HG02970 (cell line): ENCODE data around the gene ARVCF.

ENCODE experiments used
- ATAC-seq: cut with Tn5 transposase; IDR thresholded peaks from one replicate; pipeline ENCODE4 v1.9.1; 2021; ENCODE audit warnings: mild to moderate bottlenecking, moderate library complexity, moderate number of reproducible peaks; ENCODE audit not compliant: unreplicated experiment, low FRiP score

ARVCF gene

GRCh38 chr22:20019661-20020532 is 3.3 kb upstream of the ARVCF start:
- no peak for ATAC-seq

GRCh38 chr22:20018001-20018400 is 1.4 kb upstream of the ARVCF start:
- no peak for ATAC-seq

GRCh38 chr22:20017622-20017958 is 967 bp upstream of the ARVCF start:
- no peak for ATAC-seq

- ATAC-seq, result no peak
These were observed 471 bp downstream of the ARVCF start for GRCh38 chr22:20015971-20016733.

- no peak for ATAC-seq
These were observed 1.4 kb downstream of the ARVCF start for GRCh38 chr22:20015187-20015625.

- no peak for ATAC-seq
These were observed 2.0 kb downstream of the ARVCF start for GRCh38 chr22:20014526-20015186.

GRCh38 chr22:20013382-20013871 is 3.2 kb downstream of the ARVCF start:
- no peak for ATAC-seq

- ATAC-seq, result no peak
These were observed 3.8 kb downstream of the ARVCF start for GRCh38 chr22:20012741-20013331.

GRCh38 chr22:20011993-20012740 is 4.5 kb downstream of the ARVCF start:
- no peak for ATAC-seq

- ATAC-seq, result no peak
These were observed 5.3 kb downstream of the ARVCF start for GRCh38 chr22:20011123-20011992.

- no peak for ATAC-seq
These were observed 6.1 kb downstream of the ARVCF start for GRCh38 chr22:20010307-20011122.

GRCh38 chr22:20009582-20010306 is 6.9 kb downstream of the ARVCF start:
- ATAC-seq, result no peak

- no peak for ATAC-seq
These were observed 7.6 kb downstream of the ARVCF start for GRCh38 chr22:20009018-20009491.

- no peak for ATAC-seq
These were observed 8.2 kb downstream of the ARVCF start for GRCh38 chr22:20008221-20008995.

- no peak for ATAC-seq
These were observed 12.2 kb downstream of the ARVCF start for GRCh38 chr22:20004464-20004863.

- no peak for ATAC-seq
These were observed 13.3 kb downstream of the ARVCF start for GRCh38 chr22:20003304-20003703.

GRCh38 chr22:20002636-20003035 is 14.0 kb downstream of the ARVCF start:
- ATAC-seq, result no peak
